IPS-18c (cell line): Measurements from ENCODE around the gene GFRA4.
"Not testable (repeated sequence)": the region's sequence is repeated elsewhere in the genome, so short reads cannot be mapped to it uniquely, and the experiment has no call there.

Source experiments
- H3K4me3 ChIP-seq: 2 replicates; pipeline ENCODE4 v1.7.0; 2013; ENCODE audit warnings: low read depth, mild to moderate bottlenecking, low read length, moderate library complexity; ENCODE audit not compliant: insufficient read depth
- H3K9me3 ChIP-seq: one replicate; pipeline ENCODE4 v1.6.1; 2013; ENCODE audit warnings: mild to moderate bottlenecking, low read length, moderate library complexity; ENCODE audit not compliant: control insufficient read depth, insufficient read depth

The GFRA4 gene

DNA sequence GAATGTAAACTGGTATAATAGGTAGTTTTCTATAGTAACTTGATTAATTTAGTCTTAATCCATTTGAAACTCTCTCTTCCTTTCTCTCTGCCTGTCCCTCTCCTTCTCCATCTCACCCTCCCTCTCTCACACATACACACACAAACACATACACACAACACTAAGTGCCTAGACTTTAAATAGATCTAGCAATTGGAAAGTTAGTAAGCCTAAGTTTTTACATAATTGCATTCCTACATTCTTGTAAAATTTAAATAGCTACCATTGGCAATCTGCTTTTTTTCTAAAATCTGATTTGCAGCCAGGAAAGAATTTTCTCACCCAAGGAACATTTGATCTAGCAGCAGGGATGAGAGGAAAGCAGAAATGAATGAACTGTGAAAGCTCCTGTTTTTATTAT, 15.7 kb downstream of the GFRA4 start:
- Histone ChIP-seq H3K4me3 (no peak overlapping the region), H3K9me3 (no peaks in the 10 kb centered on the region)

DNA sequence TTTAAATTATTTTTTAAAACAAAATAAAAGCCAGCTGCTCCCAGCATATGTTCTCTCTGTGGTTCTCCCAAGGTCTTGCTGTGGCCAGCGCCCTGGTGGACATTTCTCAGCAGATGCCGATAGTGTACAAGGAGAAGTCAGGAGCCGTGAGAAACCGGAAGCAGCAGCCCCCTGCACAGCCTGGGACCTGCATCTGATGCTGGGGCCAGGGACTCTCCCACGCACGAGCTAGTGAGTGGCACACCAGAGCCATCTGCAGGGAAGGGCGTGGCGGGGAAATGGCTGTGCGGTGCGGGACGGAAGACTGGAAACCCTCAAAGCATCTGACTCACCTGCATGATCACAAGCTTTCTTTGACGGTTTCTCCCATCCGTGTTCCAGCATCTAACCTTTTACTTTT, 16.5 kb downstream of the GFRA4 start:
- Histone ChIP-seq H3K9me3 (no peaks in the 10 kb centered on the region), H3K4me3 (no peak overlapping the region)

- Histone ChIP-seq H3K4me3 (no peak overlapping the region), H3K9me3 (no peaks in the 10 kb centered on the region)
These were observed 17.1 kb downstream of the GFRA4 start for GRCh38 chr20:3646067-3646440.

GRCh38 chr20:3645309-3646066, 17.7 kb downstream of the GFRA4 start:
- Histone ChIP-seq H3K4me3 (no peak overlapping the region), H3K9me3 (no peaks in the 10 kb centered on the region)

DNA sequence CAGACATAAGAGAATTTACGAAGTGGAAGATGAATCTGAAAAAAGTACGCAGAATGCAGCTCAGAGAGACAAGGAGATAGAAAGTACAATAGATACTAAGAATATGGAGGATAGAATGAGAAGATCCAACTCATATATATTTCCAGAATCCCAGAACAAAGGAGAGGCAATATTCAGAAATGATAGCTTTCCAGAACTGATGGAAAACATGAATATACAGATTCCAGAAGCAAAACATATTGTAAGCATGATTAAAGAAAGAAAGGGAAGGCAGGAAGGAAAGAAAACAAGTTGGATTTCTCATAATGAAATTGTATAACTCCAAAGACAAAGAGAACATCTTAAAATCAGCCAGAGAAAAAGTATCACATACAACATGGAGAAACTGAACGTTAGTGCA, 22.9 kb downstream of the GFRA4 start:
- H3K4me3 ChIP-seq = no peak overlapping the region
- H3K9me3 ChIP-seq = no peaks in the 10 kb centered on the region

DNA sequence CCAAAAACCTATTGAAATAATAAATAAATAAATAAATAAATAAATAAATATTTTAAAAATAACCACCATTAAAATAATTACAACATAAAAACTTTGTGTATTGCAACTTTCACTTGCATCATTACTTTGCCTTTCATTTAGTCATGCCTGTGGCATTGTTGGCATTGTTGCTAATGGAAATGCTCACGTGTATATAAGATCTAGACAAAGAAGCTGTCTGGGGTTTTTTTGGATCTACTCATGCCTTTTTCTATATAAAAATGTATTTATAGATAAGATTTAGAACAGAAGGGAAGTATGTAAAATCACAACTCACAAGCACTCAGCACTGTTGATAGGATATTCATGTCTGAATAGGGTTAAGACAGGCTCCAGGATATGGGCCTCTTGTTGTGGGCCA, 27.9 kb downstream of the GFRA4 start:
- no peaks in the 10 kb centered on the region for H3K9me3 ChIP-seq
- H3K4me3 ChIP-seq = no peak overlapping the region

DNA sequence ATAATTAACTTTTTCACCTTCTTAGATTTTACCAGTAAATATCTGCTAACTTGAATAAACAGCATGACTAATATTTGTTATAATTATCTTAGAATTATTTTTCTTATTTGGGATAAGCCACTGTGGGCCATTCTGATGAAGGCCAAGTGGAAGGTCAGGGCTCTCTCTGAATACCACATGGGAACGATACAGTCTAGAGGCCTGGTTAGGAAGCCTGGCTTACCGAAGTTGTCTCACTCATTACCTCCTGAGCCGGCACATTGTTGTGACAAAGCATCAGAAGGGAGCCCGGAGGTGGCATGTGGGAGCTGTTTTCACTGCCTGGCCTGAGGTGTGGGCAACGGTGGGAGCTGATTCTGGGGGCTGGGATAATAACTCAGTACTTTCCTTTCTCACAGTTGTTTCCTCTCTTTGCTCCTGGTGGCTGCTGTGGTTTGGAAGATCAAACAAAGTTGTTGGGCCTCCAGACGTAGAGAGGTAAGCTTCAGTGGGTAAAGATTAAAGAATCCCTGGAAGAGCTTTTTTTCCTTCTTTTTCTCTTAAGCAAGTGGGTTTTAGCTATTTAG, 29.2 kb downstream of the GFRA4 start:
- no peak overlapping the region for H3K4me3 ChIP-seq

DNA sequence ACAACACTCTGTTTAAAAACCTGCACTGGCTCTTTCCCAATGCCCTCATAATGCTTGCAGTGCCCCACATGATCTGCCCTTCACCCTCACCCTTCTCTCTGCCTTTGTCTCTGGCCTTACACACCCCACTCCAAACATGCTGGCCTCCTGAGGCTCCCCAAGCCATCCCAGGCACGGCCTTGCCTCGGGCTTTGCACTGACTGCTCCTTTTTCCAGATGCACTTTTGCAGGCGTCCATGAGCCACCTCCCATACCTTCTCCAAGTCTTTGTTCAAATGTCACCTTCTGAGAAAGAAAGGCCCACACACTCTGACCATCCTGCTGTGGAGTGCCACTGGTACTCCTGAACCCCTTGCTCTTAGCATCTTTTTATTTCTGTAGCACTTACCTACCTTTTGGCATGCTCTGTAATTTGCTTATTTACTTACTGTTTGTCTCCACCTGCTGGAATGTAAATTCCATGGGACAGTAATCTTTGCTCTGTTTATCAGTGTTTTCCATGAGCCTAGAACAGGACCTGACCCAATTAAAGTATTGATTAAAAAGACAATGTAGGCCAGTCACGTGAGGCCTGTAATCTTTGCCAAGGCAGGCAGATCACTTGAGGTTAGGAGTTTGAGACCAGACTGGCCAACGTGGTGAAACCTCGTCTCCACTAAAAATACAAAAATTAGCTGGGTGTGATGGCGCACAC, 30.7 kb downstream of the GFRA4 start:
- Histone ChIP-seq H3K9me3 (no peaks in the 10 kb centered on the region), H3K4me3 (no peak overlapping the region)

More for the DNA sequence above, 29.2 kb downstream of the GFRA4 start:
- no peaks in the 10 kb centered on the region for H3K9me3 ChIP-seq

DNA sequence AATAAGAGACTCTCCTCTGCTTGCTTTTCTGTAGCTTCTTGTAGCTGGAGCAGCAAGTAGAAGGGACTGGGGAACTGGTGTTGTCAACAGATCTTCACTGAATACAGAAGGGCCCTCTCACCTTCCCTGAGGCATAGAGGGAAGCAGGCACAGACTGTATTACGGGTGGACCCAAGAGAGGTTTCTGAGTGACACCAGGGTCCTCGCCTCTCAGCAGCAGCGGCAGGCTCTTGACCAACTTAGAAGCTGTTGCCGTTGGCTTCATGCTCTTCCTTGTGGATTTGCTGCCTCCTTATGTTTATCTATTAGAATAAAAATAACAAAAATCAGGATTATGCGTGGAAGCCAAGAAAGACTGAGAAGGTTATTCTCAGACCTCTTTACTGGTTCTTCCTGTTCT, 31.7 kb downstream of the GFRA4 start:
- H3K4me3 ChIP-seq = no peak overlapping the region
- no peaks in the 10 kb centered on the region for H3K9me3 ChIP-seq

- no peaks in the 10 kb centered on the region for H3K9me3 ChIP-seq
- H3K4me3 ChIP-seq = no peak overlapping the region
These were observed 32.8 kb downstream of the GFRA4 start for GRCh38 chr20:3630429-3630828.

DNA sequence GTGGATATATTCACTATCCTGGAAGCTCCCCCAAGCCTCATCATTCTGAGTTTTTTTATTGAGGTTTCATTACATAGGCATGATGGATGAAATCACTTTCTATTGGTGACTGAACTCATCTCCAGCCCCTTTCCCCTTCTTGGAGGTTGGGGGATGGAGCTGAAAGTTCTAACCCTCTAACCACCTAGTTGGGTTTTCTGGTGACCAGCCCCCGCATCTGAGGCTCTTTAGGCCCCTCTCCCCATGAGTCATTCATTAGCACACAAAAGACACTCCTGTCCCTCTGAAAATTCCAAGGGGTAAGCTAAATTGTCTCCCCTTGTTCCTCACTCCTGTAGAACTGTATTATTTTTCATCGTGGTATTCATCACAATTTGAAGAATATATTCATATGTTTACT, 33.3 kb downstream of the GFRA4 start:
- H3K4me3 ChIP-seq = no peak overlapping the region; the same call in 1 of the 2 replicates
- no peaks in the 10 kb centered on the region for H3K9me3 ChIP-seq

- no peaks in the 10 kb centered on the region for H3K9me3 ChIP-seq
- H3K4me3 ChIP-seq = no peak overlapping the region; the same call in 1 of the 2 replicates
These were observed 34.5 kb downstream of the GFRA4 start for GRCh38 chr20:3628502-3629314.

DNA sequence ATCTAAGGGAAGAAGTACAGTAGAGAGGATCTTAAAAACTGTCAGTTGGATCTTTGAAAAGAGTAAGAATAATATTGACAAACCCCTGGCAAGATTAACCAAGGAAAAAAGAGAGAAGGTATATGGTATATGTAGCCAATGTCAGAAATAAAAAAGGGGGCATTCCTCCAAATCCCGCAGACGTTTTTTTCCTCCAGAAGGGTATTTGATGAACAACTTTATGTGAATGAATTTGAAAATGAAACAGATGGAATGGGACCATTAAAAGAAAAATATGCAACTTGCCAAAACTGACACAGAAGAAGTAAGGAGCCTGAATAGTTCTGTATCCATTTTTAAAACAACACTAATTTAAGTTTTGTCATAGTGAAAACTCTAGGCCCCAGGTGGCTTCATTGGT, 35.7 kb downstream of the GFRA4 start:
- Histone ChIP-seq H3K9me3 (no peaks in the 10 kb centered on the region), H3K4me3 (no peak overlapping the region)

DNA sequence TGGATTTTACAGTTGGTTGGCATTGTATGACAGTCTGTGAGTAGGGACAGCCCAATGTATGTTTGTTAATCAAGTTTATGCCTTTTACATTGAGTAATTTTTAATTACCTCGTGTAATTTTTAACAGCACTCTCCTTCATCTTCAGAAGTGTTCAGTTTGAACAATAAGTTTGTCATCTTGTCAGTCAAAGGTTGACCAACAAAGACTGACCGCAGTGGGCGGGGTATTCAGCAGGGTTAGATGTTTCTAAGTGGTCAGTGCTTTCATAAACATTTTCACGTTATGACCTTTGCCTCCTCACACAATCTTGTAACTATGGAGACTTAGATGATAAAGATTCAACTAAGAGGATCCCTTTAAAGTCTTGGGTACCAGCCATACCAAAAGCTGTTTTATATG, 40.8 kb downstream of the GFRA4 start:
- no peak overlapping the region for H3K4me3 ChIP-seq
- H3K9me3 ChIP-seq = no peaks in the 10 kb centered on the region

DNA sequence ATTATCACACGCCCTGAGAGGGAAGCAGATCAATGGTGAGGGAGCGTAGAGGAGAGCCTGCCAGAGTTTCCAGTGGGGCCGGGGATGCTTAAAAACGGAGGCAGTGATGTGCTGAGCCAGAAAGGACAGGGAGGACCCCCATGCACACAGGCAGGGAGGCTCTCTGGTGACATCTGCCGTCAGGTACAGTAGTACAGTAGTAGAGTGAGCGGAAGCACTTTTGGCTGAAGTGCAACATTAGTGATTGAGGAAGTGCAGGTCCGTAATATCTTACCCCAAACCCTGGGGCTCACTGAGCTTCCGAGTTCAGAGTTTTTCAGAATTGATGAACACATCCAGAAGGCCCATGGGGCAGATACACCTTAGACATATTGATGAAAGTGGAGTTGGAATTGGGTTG, 42.1 kb downstream of the GFRA4 start:
- no peak overlapping the region for H3K4me3 ChIP-seq

GRCh38 chr20:3616250-3616649, 46.9 kb downstream of the GFRA4 start:
- no peaks in the 10 kb centered on the region for H3K9me3 ChIP-seq
- H3K4me3 ChIP-seq = no peak overlapping the region

More for the DNA sequence above, 42.1 kb downstream of the GFRA4 start:
- H3K9me3 ChIP-seq = no peaks in the 10 kb centered on the region

- H3K9me3 ChIP-seq, H3K4me3 ChIP-seq: not testable (repeated sequence)
These were observed 47.9 kb downstream of the GFRA4 start for GRCh38 chr20:3615171-3615840.
